Body of pancreas (tissue), 4 donors: ENCODE measurements around the gene PNO1. TPM values are rescaled to one million over a fixed set of nuclear protein-coding genes. Genes with fewer than 3 reads are reported as not detected.
A peak's percentile ranks its signal among the peaks of the same experiment; 100 is the strongest.

ENCODE experiments used
- ATAC-seq: fragments of 150-250 bp; one replicate; pipeline ENCODE4 v1.9.1; 2016
- DNase-seq, 4 donors: peaks; one replicate each; pipeline ENCODE4 v3.0.0-alpha.2; 2019
- H3K27ac ChIP-seq, 4 donors: fragments of 200-600 bp; sonication (generic); 1 replicate in 3 of 4; 2 replicates in 1 of 4; pipeline versions ENCODE4 v1.5.1 to v1.6.1; 2016 to 2019; ENCODE audit warnings: mild to moderate bottlenecking in 1 of 4, mixed read lengths in 1 of 4, moderate library complexity in 1 of 4
- H3K27me3 ChIP-seq, 2 donors: fragments of 200-600 bp; sonication (generic); one replicate each; pipeline ENCODE4 v1.6.0; 2016; ENCODE audit warnings: mild to moderate bottlenecking in 1 of 2
- H3K36me3 ChIP-seq, 2 donors: fragments of 200-600 bp; sonication (generic); replicated peaks in 1 of 2; 2 replicates each; pipeline ENCODE4 v1.5.1; 2016; ENCODE audit warnings: low read depth in 2 of 2; ENCODE audit not compliant: insufficient read depth in 1 of 2
- H3K4me1 ChIP-seq: fragments of 200-600 bp; sonication (generic); one replicate; pipeline ENCODE4 v1.6.0; 2016
- H3K4me3 ChIP-seq, 2 donors: fragments of 200-600 bp; sonication (generic); 1 replicate in 1 of 2; 2 replicates in 1 of 2; pipeline ENCODE4 v1.5.1; 2016 to 2019
- H3K9me3 ChIP-seq, 3 donors: fragments of 200-600 bp; sonication (generic); 1 replicate in 2 of 3; 2 replicates in 1 of 3; pipeline ENCODE4 v1.5.1; 2016
- POLR2A ChIP-seq, 3 donors: fragments of 450-650 bp; IDR thresholded peaks; one replicate each; pipeline ENCODE4 v1.6.1; 2016; ENCODE audit warnings: antibody characterized with exemption in 3 of 3, mild to moderate bottlenecking in 2 of 3
- WGBS, 2 donors: methylation state at CpG; one replicate each; pipeline ENCODE4 v1.1.5; 2017; 5-methylcytosine and 5-hydroxymethylcytosine counted together
- intact Hi-C: fragments of 100-400 bp; cut with DNase I; formaldehyde crosslinking; loops from one replicate; pipeline ENCODE4 v1.15.1; 2023
- total RNA-seq, 2 donors: library from RNA; depleted of rRNA; stranded (reverse); fragments of >200 nt; gene quantifications; one replicate each; pipeline ENCODE4 v1.1.0, GENCODE V29; 2016
- TF ChIP-seq, protein P1 (sequence below), 7 experiments: fragments of 450-650 bp in 4 of 7; fragments of 200-600 bp in 3 of 7; sonication (generic) in 3 of 7; IDR thresholded peaks; one replicate each; pipeline ENCODE4 v1.5.1; 2016 to 2019; ENCODE audit warnings: antibody characterized with exemption in 7 of 7

PNO1 gene
- total RNA-seq, 2 donors from 2014 or later, result 6.0 to 8.9 TPM

DNA sequence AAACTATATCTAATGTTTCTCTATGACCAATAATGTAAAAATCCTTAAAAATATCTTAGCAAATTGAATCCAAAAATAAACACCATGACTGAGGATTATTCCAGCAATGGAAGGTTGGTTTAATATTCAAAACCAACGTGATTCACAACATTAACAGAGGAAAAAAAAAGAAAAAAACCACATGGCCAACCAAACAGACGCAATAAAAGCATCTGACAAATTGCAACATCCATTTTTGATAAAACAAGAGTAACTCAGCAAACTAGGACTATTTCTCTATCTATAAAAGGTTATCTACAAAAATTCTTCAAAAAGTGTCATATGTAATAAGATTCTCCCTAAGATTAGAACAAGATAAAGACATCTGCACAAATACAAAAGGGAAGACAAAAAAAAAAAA lies 65.7 kb downstream of the PNO1 start:
- ATAC-seq, result no peak

DNA sequence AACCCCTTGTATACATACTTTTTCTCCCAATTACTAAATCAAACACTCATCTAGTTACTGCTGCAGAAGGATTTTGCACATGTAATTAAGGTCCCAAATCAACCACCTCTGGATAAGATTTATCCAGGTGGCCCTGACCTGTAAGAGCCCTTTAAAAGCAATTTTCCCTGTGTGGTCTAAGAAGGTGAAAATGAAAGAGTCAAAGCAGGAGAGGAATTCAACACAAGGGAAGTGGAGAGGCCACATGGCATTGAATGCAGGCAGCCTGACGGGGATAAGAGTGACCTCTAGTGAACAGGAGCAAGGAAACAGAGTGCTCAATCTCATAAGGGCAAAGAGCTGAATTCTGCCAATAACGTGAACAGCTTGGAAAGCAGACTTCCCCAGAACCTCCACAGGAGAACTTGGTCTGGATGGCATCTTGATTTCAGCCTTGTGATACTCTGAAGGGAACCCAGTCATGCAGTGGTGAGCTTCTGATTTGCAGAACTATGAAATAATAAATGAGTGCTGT lies 67.5 kb downstream of the PNO1 start:
- peak; percentile 21 to 40 (median 32) for DNase-seq

More for the DNA sequence above, 65.7 kb downstream of the PNO1 start:
- no peak for DNase-seq
- peaks cover 44% of the 10 kb centered on the region for H3K4me1 ChIP-seq
- no peak overlapping the region for H3K27ac ChIP-seq
- no peaks in the 10 kb centered on the region for H3K36me3 ChIP-seq
- no peak for TF ChIP-seq POLR2A (IDR thresholded peaks at IDR 0.05)
- TF ChIP-seq, protein P1, sequence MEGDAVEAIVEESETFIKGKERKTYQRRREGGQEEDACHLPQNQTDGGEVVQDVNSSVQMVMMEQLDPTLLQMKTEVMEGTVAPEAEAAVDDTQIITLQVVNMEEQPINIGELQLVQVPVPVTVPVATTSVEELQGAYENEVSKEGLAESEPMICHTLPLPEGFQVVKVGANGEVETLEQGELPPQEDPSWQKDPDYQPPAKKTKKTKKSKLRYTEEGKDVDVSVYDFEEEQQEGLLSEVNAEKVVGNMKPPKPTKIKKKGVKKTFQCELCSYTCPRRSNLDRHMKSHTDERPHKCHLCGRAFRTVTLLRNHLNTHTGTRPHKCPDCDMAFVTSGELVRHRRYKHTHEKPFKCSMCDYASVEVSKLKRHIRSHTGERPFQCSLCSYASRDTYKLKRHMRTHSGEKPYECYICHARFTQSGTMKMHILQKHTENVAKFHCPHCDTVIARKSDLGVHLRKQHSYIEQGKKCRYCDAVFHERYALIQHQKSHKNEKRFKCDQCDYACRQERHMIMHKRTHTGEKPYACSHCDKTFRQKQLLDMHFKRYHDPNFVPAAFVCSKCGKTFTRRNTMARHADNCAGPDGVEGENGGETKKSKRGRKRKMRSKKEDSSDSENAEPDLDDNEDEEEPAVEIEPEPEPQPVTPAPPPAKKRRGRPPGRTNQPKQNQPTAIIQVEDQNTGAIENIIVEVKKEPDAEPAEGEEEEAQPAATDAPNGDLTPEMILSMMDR (IDR thresholded peaks at IDR 0.05), result no peak
- no peak overlapping the region for H3K4me3 ChIP-seq
- intact Hi-C loops, result no loop called here
- no peaks in the 10 kb centered on the region for H3K9me3 ChIP-seq
- no peaks in the 10 kb centered on the region for H3K27me3 ChIP-seq
- WGBS, 2 donors, result 28 to 47% methylated on average over 2 of the region's 2 CpGs

More for the DNA sequence above, 67.5 kb downstream of the PNO1 start:
- Histone ChIP-seq H3K27ac (peak overlapping the region in 1 of 4 donors; percentile 2), H3K27me3 (no peaks in the 10 kb centered on the region), H3K4me1 (peaks cover 29% of the 10 kb centered on the region), H3K4me3 (no peak overlapping the region), H3K36me3 (no peaks in the 10 kb centered on the region), H3K9me3 (no peaks in the 10 kb centered on the region)
- WGBS, 2 donors, result 15 to 17% methylated on average over 2 of the region's 2 CpGs
- no peak for TF ChIP-seq POLR2A (IDR thresholded peaks at IDR 0.05)
- TF ChIP-seq, protein P1 (IDR thresholded peaks at IDR 0.05), result peak in 2 of 7 experiments; percentile 22 to 27
- intact Hi-C loops, result no loop called here
- ATAC-seq, result peak; percentile 56

Other genes starting within 250 kb of the PNO1 start
- 10 to 100 TPM; 18.5 to 29.6 TPM for gene C1D, start 94.9 kb upstream of the PNO1 start, total RNA-seq
- gene PPP3R1, start 94.6 kb downstream of the PNO1 start, total RNA-seq, result 10 to 100 TPM; 11.2 to 15.6 TPM
- gene CNRIP1, start 162.1 kb downstream of the PNO1 start, total RNA-seq, result 1 to 10 TPM; 2.6 to 5.7 TPM
- gene PLEK, start 207.4 kb downstream of the PNO1 start, total RNA-seq, result 1 to 10 TPM; 1.8 to 3.0 TPM